GM19238 (cell line): ENCODE data around the gene MOAP1.
"Not testable (repeated sequence)": the region's sequence is repeated elsewhere in the genome, so short reads cannot be mapped to it uniquely, and the experiment has no call there.

Experiments
- DNase-seq: peaks from one replicate; pipeline ENCODE4 v3.0.0; 2011; ENCODE audit warnings: low spot score; ENCODE audit not compliant: insufficient read length

MOAP1 gene

DNA sequence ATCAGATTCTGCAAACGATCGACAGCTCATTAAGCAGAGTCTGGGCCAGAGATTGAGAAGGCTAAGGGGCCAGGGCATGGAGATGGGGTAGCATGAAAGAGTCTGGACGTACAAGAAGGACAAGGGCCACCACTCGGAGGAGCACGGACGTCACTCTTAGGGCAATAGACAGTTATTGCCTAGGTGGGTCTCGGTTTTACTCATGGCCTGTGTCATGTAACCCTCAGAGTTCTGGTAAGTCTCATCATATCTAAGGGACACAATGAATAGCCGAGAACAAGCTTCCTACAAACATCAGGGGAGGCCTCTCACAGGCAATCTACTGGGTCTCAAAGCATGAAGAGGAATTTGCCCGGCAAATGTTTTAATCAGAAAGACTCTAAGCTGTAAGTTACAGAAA lies 38.6 kb downstream of the MOAP1 start:
- DNase-seq = no peak

- DNase-seq = no peak
Observed at GRCh38 chr14:93142854-93143652, 41.6 kb downstream of the MOAP1 start.

GRCh38 chr14:93137864-93138263 lies 46.8 kb downstream of the MOAP1 start:
- DNase-seq = no peak

DNA sequence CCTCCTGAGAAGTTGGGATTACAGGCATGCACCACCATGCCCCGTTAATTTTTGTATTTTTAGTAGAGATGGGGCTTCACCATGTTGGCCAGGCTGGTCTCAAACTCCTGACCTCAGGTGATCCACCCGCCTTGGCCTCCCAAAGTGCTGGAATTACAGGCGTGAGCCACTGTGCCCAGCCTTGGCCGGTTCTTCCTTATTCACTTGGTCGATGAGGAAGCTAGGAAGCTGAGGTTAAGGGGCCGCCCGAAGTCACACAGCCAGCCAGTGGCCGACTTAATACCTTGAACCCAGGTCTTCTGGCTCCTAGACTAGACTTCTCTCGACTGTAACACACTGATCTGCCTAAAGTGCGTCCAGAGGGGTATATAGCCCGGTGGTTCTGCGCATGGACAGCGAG lies 48.2 kb downstream of the MOAP1 start:
- not testable (repeated sequence) for DNase-seq

DNA sequence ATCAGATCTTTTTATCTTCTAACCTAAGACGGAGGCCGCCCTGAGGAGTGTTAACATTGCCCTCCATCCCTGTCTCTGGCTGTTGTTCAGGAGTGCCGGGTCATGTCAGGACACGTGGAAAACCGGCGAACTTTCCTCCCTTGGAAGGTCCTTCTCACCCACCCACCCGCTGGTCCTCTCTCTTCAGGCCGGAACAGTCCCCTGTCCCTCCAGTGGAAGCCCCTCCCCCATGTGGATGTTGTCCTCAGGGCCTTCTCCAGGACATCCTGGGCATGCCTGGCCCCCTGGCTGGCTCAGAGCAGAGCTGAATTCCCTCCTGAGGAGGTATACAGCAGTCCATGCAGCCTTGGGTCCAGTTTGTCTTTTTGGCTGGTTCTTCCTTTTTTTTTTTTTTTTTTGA lies 48.7 kb downstream of the MOAP1 start:
- DNase-seq = no peak

DNA sequence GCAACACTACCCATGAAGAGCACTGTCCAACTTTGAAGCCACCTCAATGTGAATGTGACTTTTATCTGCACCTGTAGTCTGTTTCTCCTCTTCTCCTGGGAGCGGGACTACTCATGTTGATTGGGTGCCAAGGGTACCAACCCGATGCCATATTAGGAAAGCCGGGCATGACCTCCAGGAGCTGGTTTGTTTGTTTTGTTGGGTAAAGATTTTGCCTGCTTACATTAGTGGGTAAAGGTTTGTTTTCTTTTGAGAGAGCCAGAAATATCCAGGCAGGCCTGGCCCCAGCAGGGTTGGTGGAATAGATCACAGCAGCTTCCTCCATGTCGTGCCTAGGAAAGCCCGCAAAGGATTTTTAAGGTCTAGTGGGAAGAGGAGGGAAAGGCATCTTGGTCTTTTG lies 49.3 kb downstream of the MOAP1 start:
- no peak for DNase-seq

DNA sequence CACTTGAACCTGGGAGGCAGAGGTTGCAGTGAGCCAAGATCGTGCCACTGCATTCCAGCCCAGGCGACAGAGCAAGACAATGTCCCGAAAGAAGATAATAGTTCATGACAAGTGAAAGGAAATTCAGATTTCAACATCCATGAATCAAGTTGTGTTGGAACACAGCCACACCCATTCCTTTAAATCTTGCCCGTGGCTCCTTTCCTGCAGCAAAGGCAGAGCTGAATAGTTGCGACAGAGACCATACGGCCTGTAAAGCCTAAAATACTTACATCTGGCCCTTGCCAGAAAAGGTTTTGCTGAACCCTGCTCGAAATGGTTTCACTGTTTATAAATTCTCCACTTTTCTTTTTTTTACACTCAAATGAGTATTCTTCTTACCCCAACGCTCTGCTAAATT lies 51.2 kb downstream of the MOAP1 start:
- no peak for DNase-seq

- DNase-seq = no peak
Observed at GRCh38 chr14:93132472-93133065, 52.1 kb downstream of the MOAP1 start.
